Stimulated activated CD8-positive, alpha-beta memory T cell treated with anti-CD3 and anti-CD28 coated beads, Interleukin-15, amount 100 ng/mL, for 24 hours (primary cell): ENCODE data around the gene CRIP2.

Experiments used
- DNase-seq: peaks from one replicate; pipeline ENCODE4 v3.0.0-alpha.2; 2020; ENCODE audit warnings: low read depth

The CRIP2 gene

DNA sequence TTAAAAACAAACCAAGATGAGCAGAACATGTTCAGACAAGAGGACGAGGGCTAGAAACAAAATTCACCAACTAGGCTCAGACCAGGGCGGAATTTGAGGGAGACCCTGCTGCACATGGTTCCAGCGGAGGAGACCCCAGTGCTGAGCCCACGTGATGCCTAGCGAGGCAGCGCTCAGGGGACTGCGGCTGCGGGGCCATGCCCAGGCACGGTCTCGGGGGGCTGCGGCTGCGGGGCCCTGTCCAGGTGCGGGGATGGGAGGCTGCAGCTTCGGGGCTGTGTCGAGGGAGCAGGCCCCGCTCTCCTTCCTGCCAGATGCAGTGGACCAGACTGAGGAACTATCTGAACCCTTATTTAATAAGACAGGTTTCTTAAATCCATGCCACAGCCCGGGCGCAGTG, 12.7 kb upstream of the CRIP2 start:
- no peak for DNase-seq

DNA sequence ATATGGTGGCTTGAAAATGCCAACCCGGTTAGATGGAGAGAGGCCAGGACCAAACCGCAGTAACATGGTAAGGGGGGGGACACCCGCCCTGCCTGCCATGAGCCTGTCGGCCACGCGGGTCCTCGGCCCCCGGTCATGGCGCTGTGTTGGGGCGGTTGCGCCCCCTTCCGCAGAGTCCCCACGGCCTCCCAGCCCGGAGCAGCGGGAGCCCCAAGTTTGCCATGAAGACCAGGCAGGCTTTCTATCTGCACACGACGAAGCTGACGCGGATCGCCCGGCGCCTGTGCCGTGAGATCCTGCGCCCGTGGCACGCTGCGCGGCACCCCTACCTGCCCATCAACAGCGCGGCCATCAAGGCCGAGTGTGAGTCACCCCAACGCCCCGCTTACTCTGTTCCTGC, 10.1 kb upstream of the CRIP2 start:
- no peak for DNase-seq

DNA sequence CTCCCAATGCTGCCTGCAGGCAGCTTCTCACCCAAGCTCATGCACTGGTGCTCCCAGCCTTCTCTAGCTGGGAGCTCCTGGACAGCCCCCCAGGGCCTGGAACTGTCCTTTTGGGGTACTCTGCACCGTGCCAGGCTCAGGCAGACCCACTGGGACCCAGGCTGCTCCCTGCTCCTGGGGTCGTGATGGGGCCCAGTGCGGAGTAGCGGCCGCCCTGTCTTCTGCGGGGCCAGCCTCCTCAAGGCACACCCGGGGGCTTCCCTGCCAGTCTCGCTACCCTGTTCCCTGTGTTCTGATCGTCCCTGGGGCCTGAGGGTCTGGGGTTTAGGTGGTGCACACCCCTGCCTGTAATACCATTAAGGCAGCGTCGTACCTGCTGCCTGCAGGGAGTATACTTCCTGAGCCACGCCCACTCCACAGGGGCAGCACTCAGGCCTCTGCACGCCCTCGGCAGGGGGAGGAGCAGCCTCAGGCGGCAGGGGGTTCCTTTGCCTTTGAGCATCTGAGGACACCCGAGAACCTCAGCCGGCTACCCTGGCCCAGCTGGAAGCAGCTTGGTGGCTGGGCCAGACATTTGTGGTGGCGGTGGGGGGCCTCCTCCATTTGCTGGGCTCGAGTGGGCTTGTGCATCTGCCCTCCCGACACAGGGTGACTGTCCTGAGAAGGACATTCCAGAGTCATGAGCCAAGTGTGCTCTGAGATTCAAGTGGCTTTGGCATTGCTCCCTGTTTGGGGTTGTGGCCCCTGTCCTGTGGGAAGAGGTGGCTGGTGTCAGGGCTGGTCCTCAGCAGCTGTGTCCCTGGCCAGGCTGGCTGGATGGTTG, 9.2 kb upstream of the CRIP2 start:
- DNase-seq = no peak

DNA sequence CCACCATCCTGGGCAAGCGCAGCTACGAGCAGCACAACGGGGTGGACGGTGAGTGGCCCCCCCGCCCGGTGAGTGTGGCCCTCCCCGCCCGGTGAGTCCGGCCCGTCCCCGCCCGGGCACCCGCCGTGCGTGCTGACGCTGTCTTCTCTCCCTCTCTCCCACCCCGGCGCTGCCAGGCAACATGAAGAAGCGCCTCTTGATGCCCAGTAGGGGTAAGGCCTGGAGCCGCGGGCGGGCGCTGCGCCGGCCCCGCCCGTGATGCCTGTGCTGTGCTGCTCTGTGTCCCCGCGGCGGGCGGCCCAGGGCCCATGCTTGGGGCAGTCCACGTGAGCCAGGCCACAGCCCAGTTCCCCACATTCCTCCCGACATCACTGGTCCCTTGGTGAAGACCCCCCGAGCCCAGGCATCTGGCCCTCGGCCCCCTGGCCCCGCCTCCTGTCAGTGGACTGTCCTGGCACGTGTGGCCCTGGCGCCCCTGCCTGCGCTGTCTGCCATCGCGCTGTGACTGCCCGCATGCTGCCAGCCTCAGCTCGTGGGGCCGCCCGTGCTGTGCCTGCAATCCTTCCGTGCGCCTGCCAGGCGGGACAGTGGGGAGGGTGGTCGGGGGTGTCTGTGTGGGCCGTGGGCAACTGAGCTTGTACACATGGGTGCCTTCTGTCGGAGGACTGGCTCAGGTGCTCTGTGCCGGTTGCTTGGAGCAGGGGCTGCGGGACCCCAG, 7.9 kb upstream of the CRIP2 start:
- no peak for DNase-seq

DNA sequence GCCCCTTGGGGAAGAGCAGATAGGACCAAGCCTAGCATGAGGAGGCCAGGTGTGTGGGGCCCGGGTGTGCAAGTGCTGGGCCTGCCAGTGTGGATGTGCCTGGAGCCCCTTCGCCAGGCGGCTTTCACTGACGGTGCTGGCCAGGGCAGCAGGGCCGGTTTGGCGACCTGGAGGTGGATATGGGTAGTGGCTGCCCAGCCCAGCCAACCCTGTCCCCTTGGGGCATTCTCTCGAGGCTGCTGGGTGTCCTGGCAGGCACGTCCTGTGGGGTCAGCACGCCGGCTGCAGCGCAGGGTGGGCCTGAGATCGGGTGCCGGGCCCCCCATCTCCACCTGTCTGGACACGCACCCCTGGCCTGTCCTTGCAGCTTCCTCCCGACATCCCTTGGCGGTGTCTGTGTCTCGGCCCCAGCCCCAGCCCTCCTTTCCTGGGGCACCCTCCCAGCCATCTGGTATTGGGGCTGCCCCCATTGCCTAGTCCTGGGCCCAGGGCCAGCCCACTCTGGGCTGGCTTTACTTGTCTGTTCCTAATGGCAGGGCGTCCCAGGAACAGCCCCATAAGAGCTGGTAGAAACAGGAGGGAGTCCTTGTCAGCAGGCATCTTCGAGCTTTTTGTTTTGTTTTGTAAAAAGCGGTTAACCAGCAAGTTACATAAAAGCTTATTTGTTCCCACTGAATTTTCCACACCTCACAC, 7.2 kb upstream of the CRIP2 start:
- no peak for DNase-seq

DNA sequence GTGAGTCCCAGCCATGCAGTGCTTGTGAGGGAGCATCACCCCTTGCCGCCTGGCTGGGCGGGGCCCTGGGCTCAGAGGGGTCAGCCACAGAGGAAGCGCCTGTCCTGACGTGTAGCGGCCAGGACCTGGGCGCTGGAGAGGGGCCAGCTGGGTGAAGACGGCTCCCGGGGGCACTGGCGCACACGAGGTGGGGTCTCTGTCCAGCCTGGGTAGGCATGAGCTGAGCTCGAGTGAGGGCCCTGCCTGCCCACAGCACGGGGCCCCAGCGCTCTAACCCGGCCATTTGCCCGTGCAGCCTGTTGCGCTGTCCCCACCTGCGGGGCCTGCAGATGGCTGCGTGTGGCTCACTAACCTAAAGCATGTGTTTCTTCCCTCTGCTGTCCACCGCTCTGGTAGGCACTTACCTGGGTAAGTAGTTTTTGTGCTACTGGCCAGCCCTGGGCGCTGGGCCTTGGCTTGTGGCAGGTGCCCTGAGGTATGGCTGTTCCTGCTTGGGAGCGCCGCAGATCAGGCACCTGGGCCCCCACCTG, 6.6 kb upstream of the CRIP2 start:
- no peak for DNase-seq

DNA sequence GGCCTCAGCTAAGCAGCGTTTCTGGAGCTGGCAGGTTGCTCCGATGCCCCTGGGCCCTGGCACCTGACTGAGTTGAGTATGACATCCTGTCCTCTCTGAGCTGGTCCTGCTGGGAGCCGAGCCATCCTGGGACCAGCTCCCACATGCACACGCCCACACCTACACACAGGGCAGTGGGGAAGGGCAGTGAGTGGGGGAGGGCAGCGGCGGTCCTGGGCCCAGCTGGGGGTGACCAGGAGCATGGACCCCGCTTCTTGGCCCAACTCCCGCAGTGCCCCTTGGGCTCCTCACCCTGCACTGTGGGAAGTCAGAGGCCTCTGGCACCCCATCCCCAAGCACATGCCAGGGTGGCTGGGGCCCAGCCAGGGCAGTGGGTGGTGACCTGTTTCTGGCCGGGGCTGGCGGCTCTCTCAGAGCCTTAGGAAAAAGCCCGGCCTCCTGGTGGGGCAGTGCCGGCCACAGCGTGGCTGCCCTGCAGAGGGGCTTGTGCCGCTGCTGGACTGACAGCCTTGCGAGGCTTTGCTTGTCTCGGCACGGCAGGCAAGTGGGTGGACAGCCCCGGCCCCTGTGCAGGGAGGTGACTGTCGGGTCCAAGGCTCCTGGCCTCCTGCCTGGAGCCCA, 5.9 kb upstream of the CRIP2 start:
- DNase-seq = no peak

DNA sequence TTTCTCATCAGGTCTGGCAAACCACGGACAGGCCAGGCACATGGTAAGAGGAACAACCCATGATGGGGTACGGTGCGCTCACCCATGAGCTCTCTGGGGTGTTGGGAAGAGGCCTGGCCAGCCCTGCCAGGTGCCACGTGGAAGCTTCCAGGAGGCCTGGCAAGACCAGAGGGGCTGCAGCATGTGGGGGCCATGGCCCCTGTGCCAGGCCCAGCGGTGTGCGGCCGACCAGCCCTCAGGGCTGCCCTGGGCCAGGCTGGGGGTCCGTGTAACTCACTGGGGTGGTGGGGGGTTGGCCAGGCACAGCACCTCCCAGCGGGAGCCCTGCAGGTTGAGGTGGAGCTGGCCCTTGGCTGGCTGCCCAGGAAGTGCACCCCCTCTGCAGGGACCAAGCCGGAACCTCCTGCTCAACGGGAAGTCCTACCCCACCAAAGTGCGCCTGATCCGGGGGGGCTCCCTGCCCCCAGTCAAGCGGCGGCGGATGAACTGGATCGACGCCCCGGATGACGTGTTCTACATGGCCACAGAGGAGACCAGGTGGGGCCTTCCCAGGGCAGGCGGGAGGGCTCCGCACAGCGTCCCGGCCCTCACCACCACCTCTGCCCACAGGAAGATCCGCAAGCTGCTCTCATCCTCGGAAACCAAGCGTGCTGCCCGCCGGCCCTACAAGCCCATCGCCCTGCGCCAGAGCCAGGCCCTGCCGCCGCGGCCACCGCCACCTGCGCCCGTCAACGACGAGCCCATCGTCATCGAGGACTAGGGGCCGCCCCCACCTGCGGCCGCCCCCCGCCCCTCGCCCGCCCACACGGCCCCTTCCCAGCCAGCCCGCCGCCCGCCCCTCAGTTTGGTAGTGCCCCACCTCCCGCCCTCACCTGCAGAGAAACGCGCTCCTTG, 4.9 kb upstream of the CRIP2 start:
- no peak for DNase-seq

DNA sequence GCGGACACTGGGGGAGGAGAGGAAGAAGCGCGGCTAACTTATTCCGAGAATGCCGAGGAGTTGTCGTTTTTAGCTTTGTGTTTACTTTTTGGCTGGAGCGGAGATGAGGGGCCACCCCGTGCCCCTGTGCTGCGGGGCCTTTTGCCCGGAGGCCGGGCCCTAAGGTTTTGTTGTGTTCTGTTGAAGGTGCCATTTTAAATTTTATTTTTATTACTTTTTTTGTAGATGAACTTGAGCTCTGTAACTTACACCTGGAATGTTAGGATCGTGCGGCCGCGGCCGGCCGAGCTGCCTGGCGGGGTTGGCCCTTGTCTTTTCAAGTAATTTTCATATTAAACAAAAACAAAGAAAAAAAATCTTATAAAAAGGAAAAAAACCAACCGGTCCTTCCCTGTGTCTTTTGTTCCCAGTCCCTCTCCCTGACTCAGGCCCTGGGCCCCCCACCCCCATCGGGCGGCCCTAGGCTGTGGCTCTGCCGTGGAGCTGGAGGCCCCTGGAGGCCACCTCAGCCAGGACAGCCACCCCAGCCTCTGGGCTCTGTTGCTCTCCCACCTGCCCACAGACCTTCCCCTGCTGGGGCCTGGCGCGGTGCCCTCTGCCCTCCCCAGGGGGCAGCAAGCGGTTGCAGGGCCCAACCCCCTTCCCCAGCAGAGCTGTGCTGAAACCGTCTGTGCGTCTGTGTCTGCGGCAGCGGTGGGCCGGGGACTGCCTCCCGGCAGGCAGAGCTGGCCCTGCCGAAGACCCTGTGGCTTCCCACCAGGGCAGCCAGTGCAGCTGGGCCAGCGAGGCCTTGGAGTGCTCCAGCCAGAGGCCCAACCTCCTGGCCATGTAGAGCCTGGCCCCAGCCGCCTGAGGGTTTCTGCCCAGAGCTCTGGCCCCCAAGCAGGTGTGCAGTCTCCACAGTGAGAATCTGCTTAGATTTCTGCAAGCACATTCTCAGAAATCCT, 4.0 kb upstream of the CRIP2 start:
- DNase-seq = no peak

DNA sequence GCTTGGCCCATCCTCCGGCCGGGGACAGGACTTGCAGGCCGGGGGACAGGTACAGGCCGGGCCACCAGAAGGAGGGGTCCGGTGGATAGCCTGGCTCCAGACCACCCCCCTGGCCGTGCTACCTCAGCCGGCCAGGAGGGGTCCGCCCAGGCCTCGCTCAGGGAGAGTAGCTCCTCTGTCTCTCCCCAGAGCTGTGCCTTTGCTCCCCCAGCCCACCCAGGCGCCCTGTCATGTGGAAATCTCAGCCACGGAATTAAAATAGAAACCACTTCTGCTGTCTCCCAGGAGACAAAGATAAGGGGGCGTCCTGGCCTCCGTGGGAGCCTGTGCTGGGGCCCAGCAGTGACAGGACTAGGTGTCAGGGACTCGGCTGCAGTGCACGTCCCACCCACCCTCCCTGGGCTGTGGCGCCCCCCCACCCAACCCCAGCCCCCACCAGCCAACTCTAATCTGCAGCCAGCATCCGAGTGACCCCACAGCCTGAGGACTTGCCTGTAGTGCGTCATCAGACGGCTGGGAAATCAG, 3.3 kb upstream of the CRIP2 start:
- no peak for DNase-seq

DNA sequence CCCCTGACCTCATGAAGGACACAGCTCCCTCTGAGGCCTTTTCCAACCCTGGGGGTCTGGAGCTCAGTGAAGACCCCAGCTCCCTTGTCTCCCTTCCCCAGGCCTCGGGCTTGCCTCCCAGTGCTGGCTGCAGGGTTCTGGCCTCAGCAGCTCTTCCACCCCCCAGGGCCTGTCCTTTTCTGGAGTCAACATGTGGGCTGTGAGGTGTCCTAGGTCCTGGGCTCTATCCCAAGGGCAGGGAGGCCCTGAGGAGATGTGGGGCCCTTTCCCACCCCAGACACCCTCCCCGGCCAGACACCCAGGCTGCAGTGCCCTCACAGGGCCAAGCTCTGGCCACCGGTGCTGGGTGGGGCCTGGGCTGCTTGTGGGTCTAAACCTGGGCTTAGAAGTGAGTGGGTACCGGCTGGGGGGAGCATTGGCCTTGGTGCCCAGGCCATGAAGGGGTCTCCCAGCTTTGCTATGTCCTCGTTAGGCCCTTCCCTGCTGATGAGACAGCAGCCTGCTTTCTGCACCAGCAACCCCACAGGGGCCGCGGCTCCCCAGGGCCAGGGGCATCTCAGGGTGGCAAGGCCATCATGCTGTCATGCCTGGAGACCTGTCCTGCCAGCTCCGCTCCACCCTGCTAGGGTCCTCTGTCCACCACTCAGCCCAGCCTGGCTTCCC, 2.7 kb upstream of the CRIP2 start:
- DNase-seq = no peak

DNA sequence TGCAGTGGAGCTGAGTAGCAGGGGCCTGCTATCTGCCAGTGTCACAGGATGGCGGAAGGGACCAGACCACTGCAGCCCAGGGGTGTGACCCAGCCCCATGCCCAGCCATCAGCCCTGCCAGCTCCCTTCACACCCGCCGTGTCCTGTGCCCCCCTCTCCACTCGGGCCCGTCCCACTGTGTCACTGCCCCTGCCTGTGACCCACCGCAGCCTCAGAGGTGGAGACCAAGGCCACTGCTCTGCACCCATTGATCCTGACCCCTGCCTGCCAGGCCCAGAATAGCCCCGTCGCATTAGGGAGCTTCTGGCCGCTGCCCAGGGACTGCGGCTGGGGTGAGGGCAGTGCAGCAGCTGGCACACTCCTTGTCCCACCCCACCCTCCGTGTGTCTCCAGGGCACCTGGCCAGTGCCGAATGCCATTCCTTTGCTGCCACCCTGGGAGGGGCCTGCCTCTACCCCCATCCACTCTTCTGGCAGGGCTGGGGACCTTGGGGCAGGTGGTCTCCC, 2.1 kb upstream of the CRIP2 start:
- DNase-seq = no peak

DNA sequence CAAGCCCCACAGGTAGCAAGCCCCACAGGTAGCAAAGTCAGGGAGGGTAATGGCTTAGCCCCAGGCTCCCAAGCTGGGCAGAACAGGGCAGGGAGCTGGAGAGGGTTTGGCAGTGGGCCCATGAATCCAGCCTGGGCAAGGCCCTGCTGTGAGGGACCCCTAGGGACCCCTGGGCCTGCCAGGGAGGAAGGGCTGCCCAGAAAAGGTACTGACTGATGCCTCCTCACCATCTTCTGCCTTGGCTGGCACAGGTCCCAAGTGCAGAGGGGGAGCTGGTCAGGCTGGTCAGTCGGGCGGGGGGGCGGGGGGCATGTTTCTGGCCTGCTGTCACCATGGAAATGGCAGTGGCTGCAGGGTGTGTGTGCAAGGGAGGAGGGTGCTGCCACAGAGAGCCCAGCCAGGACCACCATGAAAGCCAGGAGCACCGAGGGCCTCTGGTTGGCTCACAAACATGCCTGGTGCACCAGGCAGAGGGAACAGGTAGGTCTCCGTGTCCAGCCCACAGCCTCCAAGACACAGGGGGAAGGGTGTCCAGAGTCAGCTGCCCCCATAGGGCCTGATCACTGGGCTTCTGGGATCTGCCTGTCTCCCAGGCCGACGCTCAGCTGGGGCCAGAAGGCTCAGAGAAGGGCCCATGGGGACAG, 1.5 kb upstream of the CRIP2 start:
- no peak for DNase-seq

DNA sequence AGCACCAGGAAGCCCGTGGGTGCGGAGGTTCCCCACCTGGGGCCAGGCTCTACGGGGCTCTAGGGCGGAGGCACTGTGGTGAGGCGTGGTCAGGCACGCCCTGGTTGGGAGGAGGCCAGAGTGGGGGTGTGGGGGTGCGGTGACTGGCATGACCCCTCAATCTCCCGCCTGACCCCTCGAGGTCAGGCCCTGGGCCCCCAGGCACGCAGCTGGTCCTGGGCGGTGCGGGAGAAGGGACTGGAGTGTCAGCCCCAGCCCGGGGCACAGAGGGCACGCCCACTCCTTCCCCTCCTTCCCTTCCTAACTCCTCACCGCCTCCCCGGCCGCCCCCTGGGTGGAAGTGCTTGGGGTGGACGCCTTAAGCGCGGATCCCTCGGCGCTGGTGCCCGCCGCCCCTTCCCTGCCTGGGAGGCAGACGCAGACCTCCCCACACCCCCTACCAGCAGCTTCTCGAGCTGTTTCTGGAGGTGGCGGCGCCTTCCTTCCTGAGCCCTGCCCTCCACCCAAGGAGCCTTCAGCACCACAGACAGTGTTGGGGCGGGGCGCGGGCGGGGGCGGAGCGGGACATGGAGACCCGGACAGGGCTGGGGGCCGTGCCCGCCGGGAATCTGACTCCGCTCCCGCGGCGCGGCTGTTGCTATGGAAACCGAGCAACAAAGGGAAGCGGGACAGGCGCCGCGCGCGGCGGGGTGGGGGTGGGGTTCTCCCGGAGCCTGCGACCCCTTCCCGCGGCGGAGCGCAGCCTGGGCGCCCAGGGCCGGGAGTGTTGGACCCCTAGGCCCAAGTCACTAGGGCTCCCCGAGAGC, 741 bp upstream of the CRIP2 start:
- no peak for DNase-seq

DNA sequence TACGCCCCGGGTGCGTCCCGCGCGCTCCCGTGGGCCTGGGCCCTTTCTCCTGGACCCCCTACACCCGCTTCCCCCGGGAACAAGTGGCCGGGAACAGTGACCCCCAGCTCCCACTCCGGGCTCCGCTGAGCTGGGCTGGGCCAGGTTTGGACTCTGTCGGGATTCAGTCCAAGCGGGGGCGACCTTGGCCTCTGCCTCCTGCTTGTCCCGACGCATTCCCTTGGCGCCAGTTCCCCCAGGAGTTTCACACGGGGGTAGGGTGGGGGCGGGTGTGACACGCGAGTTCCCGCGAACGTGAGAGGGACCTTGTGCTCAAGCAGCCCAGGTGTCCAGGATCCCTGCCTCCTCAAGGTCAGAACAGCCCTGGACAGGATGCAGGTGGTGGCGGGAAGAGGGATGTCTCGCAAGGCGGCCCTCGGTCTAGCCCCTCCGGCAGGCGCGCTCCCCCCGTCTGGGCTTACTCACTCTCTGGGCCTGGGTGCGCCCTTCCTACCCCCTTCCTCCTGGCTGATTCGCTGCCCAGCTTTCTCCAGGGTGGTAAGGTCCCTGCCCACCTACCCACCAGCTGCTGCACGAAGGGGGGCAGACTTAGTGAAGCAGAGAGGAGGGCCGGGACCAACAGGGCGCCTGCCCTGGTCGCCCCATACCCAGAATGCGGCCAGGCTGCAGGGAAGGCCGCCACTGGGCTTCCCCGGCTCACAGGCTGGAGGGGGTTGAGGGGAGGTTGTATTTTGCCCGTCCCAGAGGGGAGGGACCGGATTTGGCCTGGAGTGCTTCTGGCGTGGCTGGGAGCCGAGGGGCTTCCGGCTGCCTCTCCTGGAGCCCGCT, 862 bp downstream of the CRIP2 start:
- no peak for DNase-seq

DNA sequence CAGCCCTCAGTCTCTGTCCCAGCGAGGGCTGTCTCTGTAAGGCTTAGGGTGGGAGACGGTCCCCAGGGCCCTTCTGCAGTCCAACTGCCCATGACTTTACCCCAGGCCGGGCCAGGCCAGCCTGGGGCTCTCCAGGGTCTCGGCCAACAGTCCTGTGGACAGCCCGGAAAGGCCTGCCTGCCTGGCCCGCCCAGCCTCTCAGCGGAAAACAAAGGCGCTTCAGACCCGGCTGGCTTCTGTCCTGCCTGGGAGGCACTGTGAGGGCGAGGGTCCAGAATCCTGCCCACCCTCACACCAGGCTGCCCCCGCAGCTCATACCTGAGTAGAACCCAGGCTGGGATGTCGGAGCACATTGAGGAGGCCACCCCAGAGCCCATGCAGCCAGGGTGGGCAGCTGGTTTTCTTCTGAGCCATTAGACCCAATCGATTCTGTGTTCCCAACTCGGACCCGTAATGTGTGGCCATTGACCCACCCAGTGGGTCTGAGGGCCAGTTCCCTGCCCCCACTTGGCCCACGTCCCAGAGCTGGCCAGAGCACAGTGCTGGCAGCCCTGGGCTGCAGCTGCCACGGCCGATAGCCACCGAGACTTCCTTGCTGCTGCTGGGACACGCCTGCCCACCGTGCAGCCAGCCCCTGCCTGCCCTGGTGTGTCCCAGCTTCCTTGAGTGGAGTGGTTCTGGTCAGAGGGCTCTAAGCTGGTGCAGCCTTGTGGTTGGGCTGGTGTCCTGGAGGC, 1.6 kb downstream of the CRIP2 start:
- DNase-seq = no peak
